ENCODE data around the gene RB1.
"Not testable (repeated sequence)": the region's sequence is repeated elsewhere in the genome, so short reads cannot be mapped to it uniquely, and the experiment has no call there.

Gene RB1

DNA sequence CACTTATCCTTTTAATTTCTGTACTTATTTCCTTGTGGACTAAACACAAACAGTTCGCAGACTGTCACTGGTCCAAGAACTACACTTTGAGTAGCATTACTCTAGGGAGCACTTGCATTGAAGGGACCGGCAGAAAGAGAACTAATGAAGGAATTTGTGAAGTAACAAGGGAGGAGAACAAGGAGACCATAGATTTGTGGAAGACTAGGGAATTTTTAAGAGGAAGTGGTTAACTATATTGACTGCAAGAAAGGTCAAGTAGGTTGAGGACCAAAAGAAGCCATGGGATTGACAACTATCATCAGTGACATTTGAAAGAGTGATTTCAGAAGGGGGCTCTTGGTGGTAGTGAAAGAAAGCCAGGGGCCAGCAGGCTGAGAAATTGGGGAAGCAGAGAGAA is 4.0 kb upstream of the RB1 start:
- no peak for DNase-seq

DNA sequence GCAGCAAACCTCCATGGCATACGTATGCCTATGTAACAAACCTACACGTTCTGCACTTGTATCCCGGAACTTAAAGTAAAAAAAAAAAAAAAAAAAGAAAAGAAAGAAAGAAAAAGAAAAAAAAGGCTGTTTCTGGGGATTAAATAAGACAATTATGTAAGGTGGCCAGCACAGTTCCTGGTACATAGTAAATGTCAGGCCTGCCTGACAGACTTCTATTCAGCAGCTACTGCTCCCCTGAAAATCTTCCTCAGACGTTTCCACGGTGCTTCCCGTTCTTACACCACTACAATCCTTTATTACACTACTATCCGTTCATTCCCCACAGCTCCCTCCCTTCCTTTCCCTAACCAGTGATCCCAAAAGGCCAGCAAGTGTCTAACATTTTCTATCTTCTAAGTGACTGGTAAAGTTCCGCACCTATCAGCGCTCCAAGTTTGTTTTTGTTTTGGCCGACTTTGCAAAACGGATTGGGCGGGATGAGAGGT is 636 bp upstream of the RB1 start:
- no peak for DNase-seq

DNA sequence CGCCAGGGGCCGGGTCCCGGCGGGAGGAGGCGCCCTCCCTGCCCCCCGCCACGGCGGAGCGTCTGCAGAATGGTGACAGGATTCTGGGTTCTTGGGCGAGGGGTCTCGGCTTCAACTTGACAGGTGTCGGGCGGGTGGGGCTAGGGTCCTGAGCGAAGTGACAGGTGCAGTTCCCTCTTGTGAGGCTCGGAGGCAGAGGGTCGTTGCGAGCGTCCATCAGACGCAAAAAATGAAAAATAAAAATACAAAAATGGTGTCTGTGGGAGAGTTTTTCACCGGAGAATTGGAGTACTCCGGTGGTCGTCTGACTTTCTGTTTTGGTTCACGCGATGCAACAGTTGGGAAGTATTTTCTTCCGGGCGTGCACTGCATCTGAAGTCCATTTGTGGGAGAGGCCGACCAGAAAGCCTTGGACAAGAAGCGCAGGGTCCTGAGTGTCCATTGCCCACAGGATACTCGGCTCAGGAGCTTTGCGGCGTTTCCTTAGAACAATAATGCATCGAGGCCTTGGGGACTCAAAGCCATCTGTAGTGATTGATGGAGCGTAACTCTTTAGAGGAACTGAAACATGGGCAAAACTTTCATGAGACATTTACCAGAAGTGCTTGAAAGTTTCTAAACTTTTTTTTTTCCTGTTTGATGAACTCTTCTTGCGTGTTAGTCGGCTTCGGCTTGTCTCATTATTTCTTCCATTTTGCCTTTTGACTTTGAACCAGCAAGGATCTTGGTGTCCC is 759 bp downstream of the RB1 start:
- no peak for DNase-seq

DNA sequence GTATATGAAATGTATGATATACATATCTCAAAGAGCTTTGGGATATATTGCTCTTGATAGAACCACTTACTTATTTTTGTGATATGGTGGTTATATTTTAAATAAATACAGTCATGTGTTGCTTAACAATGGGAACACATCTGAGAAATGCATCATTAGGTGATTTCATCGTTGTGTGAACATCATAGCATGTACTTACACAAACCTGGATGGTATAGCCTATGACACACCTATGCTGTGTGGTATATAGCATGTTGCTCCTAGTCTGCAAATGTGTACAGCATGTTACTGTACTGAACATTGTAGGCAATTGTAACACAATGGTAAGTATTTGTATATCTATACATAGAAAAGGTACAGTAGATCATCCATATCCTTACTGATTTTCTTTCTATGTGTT is 7.7 kb downstream of the RB1 start:
- no peak for DNase-seq

DNA sequence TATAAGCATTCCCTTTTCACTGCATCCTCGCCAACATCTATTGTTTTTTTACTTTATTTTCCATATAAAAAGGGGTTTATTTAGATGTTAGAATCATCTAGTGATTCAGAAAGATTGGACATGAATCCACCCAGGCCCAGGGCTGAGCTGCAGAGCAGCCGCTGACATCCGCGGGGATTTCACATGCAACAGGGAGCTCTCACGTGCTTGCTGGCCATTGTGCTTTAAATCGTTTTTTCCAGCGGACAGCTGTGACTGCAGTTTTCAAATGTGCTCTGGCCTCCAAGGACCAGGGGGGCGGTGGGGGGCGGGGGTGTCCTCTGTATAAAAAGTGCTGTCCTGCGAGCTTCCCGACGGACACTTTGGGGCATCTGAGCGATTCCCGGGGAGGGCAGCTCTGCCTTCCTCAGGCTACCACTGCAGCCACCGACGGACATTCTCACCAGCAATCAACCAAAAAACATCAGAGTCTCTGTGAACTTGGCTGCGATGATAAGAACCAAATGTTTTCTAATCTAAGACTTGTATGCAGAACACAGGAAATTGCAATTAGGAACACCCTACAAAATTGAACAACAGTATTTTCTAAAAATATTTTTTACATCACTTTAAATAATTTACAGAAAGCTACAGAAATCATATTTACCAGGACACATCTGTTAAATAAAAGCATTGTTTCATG is 12.6 kb downstream of the RB1 start:
- DNase-seq = no peak

DNA sequence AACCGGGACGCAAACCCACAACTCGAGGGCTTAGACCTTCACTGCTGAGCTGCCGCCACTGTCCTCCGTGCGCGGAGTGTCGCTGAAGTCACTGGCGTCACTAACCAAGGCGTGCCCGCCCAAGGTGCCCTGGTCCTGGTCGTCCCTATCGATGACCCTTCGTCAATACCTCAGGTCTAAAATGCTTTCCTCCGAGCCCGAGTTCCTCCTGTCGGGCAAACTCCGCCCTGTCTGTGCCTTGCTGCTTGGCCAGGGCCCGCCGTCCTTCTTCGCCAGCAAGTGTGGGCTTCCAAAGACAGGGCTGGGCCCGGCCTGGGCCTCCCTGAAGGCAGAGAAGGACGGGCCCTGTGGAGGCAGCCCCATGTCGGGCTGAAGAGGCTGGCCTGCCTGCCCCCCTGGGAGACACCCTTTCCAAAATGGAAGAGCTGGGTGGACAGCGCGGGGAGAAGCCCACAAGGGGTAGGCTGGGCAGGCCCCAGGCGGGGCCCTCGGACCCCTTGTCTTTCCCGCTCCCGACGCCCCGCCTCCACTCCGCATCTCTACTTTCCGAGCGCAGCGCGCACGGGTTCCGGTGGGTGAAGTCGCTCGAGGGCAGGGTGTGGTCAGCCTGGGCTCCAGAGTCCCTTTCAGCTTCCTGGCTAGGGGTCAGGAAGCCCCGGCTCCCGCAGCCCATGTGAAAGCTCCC is 13.4 kb downstream of the RB1 start:
- DNase-seq = no peak

DNA sequence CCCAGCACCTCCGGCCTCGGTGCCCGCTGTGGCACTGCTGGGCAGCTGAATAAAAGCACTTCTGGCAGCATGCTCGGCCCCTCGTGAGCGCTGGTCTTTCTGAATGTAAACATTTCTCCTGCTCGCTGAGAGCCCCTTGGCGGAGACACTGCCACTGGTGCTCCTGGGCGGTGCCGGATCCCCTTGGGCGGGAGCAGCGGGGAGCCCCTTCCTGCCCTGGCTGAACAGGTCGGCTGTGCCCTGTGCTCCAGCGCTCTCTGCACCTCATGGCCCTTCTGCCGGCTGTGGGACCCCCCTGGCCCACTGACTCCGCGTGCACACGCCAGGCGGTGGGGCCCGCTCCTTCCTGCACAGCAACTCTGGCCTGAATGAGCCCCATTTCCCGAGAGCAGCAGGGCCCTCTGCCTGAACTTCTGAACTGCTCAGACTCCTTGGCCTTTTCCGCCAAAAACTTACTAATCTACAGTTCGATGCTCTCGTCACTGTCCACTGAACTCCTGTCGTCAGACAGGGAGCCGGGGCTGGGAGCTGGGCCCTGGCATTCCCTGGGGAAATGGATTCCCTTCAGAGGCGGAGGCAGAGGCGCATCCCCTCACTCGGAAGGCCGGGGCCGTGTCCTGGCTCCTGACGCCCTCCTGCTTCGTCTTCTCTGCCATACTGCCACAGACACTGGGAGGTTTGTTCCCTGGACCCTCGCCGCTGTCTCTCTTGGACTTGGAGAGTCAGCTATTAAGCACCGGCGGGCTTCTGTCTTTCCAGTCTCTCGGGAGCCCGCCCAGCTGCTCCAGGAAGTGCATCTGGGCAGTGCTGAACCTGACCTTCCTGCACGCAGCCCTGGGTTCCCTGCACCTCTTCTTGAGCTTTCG is 14.2 kb downstream of the RB1 start:
- no peak for DNase-seq

DNA sequence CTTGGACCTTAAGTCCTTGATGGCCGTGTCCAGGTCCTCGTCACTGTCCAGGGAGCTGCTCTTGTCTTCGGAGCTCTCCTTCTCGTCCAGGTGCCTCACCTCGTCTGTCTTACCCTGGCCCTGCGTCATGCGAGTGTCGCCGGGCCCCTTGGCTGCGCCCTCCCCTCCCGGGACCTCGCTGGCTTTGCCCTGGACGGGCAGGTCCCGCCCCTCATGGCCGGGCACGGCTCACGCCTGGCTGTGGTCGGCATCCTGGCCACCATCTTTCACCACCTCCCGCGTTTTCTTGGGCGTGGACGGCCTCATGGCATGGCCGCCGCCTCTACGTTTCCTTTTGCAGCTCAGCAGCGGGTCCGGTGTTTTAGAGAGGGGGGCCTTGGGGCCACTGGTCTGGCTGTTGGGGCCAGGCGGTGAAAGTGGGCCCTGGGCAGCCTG is 14.8 kb downstream of the RB1 start:
- DNase-seq = no peak

DNA sequence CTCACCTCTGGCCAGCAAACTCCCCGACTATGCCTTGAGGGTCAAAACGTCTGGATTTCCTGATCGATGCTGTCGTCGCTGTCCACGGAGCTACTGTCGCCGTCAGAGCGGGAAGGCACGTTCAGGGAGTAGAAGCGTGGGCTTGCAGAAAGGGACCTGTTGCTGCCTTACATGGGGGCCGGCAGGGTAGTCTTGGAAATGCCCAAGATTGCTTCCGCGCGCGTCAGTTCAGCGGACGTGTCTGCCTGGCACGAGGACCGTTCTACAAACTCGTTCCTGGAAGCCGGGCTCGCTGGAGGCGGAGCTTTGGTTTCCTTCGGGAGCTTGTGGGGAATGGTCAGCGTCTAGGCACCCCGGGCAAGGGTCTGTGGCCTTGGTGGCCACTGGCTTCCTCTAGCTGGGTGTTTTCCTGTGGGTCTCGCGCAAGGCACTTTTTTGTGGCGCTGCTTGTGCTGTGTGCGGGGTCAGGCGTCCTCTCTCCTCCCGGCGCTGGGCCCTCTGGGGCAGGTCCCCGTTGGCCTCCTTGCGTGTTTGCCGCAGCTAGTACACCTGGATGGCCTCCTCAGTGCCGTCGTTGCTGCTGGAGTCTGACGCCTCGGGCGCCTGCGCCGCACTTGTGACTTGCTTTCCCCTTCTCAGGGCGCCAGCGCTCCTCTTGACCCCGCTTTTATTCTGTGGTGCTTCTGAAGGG is 15.4 kb downstream of the RB1 start:
- DNase-seq = no peak

DNA sequence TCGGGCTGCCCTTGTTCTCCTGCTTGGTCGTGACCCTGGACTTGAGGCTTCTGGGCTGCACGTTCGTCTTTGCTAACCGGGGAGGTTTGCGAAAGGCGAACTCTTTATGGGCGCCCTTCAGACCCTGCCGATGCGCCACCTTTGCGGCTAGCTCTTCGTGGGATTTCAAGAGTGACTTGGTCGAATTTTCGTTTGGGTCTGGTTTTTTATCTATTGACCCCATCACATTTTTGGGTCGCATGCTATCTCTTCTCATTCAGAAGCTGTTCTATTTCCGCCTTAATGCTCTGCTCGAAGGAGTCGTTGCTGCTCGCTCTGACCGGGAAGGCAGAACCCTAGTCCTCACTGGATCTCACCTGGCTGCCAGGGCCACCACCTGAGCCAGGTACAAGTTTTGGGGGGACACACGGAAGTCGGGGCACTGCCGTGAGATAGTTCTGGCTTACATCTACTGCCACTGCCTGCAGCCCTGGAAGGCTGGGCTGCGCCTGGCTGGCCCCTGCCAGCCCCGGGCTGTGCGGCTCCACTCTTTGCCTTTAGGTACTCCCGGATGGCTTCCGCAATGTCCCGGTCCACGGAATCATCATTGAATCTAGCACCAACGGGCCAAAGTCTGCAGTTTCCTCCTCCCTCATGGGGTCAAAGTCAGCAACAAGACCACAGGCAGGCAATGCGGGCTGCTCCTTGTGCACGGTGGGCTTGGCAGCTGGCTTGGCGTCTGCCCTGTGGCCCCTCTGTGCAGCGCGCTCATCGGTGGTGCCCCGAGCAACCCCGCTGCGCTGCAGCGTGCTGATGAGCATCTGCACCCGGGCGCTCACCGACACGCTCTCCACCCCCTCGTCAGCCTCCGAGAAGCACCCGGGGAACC is 16.2 kb downstream of the RB1 start:
- no peak for DNase-seq

DNA sequence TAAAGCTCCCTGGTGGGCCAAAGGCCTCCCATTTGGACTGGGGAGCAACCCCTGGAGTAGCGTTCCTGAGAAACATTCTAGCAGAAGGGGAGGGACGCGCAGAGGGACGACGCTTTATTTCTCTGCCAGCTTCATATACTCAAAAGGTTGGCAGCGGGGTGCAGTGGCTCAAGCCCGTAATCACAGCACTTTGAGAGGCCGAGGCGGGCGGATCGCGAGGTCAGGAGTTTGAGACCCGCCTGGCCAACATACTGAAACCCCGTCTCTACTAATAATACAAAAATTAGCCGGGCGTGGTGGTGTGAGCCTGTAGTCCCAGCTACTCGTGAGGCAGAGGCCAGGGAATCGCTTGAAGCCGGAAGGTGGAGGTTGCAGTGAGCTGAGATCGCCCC is 16.8 kb downstream of the RB1 start:
- no peak for DNase-seq

DNA sequence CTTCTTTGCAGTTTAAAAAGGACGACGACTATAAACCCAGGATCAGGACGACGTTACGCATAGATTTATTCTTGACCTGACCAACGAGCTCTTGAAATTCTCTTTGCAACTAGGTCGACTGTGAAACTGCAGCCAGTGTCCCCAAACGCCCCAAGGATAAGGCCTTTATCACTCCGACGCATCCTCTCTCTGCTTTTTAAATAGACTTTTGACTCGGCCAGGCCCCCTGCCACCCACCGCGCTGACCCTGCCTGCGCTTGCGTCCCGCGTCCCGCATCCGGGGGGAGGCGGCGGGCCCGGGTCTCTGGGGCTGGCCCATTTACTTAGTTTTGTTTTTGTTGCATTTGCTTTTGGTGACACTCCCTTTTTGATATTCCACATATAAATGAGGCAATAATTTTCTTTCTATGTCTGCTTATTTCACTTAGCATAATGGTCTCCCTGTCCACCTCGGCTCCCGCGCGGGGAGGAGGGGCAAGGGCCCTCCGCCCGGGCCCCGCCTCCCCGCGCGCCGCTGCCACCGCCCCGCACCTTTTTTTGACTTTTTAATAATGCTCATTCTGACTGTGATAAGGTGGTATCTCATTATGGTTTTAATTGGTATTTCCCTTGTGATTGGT is 17.4 kb downstream of the RB1 start:
- DNase-seq = no peak

DNA sequence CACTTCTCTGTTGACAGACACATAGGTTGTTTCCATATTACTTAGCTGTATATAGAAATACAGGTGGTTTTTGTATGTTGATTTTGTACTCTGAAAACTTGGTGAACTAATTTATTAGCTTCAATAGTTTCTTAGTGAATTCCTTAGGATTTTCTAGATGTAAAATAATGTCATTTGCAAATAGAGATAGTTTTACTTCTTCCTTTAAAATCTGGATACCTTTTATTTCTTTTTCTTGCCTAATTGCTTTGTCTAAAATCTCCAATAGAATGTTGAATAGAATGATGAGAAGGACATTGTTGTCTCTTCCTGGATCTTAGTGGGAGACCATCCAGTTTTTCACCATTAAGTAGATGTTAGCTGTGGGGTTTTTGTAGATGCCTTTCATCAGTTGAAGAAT is 18.7 kb downstream of the RB1 start:
- no peak for DNase-seq

DNA sequence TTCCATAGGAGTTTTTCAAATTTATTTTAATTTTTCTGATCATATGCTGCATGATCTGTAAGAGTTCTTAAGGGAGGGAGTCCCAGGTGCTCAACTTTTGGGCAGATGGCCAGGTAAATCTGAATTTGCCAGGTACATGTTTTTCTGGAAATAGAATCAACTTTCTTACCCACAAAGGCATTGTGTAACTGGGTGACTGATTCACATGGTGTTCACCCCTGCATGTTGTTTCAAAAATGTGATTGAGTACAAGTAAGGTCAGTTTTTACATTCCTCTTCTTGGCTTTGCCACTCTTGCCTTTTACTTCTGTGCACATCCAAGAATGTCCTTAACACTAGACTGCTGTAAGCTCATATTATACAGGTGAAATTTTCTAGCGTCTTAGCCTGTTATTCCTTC is 30.4 kb downstream of the RB1 start:
- DNase-seq = no peak

DNA sequence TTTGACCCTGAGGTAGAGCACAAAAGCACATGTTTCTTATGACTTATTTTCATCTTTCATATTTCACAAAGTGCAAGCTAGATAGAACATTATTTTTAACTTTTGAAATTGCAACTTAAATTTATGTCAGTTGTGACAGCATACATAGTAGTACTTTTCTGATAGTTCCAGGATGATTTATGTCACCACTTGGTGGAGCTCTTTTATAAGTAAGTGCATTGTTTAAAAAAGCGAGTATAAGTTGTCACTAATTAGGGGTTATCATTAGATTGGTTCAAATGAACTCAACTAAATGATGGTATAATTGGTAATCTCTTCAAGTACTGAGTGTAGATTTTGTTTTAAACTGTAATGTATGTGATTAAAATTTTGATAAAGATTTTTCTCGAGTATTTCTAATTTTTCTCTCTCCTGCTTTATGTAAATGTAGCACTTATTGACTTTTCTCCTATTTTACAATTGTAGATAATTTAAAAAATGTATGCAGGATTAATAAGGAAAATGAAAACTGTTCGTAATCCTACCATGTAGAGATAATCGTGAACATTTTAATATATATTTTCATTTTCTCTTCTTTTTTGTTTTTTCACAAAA is 31.1 kb downstream of the RB1 start:
- no peak for DNase-seq

DNA sequence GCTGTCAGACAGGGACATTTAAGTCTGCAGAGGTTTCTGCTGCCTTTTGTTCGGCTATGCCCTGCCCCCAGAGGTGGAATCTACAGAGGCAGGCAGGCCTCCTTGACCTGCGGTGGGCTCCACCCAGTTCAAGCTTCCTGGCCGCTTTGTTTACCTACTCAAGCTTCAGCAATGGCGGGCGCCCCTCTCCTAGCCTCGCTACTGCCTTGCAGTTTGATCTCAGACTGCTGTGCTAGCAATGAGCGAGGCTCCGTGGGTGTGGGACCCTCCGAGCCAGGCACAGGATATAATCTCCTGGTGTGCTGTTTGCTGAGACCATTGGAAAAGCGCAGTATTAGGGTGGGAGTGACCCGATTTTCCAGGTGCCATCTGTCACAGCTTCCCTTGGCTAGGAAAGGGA is 35.6 kb downstream of the RB1 start:
- not testable (repeated sequence) for DNase-seq

DNA sequence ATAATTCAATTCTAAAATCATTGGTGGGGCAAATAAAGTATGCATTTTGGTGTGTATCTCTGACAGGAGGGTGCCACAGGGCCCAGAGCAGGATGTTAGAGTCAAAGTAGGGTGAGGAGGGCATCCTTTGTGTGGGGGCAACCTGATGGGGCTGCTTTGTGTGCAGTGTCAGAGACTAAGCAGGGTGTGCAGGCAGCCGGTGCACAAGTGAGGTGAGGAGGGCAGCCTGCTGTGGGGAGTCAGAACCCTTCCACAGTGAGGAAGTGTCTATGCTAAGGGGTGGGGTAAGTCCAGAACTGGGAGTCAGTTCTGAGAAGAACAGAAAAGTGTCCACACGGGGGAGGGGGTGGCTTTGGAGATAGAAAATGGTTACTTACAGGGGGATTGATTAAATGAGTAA is 40.7 kb downstream of the RB1 start:
- no peak for DNase-seq

DNA sequence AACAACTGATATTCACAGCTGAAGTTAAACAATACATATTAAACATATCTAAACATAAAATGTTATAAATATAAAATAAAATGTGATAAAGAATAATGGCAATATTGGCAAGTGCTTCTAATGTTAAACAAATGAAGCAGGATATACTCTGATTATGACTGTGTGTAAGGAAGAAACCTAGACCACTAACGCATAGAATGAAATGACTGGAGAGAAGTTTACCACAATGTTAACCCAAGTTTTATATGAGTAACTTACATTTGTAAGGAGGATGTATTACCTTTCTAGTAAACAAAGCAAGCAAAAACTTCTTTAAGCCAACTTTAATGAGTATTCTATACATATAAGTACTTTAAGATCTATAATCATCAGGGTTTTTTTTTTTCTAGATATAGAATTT is 43.0 kb downstream of the RB1 start:
- no peak for DNase-seq

DNA sequence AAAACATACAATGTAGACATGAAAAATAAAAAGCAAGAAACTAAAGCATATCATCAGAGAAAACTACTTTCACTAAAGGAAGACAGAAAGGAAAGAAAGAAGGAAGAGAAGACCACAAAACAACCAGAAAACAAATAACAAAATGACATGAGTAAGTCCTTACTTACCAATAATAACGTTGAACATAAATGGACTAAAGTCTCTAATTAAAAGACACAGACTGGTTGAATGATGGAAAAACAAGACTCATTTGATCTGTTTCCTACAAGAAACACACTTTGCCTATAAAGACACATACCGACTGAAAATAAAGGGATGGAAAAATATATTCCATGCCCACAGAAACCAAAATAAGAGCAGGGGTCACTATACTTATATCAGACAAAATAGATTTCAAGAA is 46.0 kb downstream of the RB1 start:
- no peak for DNase-seq

DNA sequence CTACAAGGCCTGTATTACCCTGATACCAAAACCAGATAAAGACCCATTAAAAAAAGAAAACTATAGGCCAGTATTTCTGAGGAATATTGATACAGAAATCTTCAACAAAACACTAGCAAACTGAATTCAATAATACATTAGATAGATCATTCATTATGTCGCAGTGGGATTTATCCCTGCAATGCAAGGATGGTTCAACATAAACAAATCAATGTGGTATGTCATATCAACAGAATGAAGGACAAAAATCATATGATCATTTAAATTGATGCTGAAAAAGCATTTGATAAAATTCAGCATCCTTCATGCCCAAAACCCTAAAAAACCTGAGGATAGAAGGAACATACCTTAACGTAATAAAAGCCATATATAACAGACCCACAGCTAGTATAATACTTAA is 50.0 kb downstream of the RB1 start:
- DNase-seq = no peak

DNA sequence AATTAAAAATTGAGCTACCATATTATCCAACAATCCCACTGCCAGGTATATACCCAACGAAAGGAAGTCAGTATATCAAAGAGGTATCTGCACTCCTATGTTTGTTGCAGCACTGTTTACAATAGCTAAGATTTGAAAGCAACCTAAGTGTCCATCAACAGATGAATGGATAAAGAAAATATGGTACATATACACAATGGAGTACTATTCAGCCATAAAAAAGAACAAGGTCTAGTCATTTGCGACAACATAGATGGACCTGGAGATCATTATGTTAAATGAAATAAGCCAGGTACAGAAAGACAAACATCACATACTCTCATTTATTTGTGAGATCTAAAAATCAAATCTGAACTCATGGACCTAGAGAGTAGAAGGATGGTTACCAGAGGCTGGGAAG is 52.0 kb downstream of the RB1 start:
- not testable (repeated sequence) for DNase-seq

All from NCI-H1930 (cell line).